Endothelial cell of coronary artery (primary cell): ENCODE results near the gene ETFDH. TPM values are rescaled to one million over a fixed set of nuclear protein-coding genes. Genes with fewer than 3 reads are reported as not detected.

Source experiments
- total RNA-seq: library from RNA; depleted of rRNA; stranded (reverse); fragments of >200 nt; gene quantifications from 2 replicates; pipeline ENCODE4 v1.2.3, GENCODE V29; 2014

ETFDH gene
- 11.8 and 21.6 TPM in 2 replicates for total RNA-seq

GRCh38 chr4:158671915-158672806, at the start of gene ETFDH:
Gene ETFDH, plus strand, starts transcription at chr4:158672296. Its CDS starts 161 bp downstream, at chr4:158672457.

GRCh38 chr4:158671665-158671914, 506 bp upstream of the ETFDH start, which contains the start of gene C4orf46:
Gene C4orf46, minus strand, starts transcription at chr4:158671887. Its CDS starts 86 bp downstream, at chr4:158671801.

GRCh38 chr4:158722917-158723793, 51.1 kb downstream of the ETFDH start, which contains the start of gene PPID:
Gene PPID, minus strand, starts transcription at chr4:158723396. Its CDS starts 108 bp downstream, at chr4:158723288.

Other genes starting within 250 kb of the ETFDH start
- gene RXFP1, start 150.4 kb upstream of the ETFDH start, total RNA-seq: 0.09 TPM in 1 of 2 replicates, not detected in the other
- 6.5 and 12.7 TPM in 2 replicates for gene C4orf46, start 409 bp upstream of the ETFDH start, total RNA-seq
- gene PPID, start 51.1 kb downstream of the ETFDH start, total RNA-seq: 24.6 and 30.7 TPM in 2 replicates
- gene FNIP2, start 96.7 kb downstream of the ETFDH start, total RNA-seq: 11.8 and 24.2 TPM in 2 replicates